ENCODE measurements around the gene HIRIP3. TPM values are rescaled to one million over a fixed set of nuclear protein-coding genes. Genes with fewer than 3 reads are reported as not detected.

HIRIP3 gene
- total and polyA plus RNA-seq, 2 of the 13 experiments (the other 11 are each of a cell fraction or from before 2014, with no cell fraction given) = 12.6 to 17.2 TPM

DNA sequence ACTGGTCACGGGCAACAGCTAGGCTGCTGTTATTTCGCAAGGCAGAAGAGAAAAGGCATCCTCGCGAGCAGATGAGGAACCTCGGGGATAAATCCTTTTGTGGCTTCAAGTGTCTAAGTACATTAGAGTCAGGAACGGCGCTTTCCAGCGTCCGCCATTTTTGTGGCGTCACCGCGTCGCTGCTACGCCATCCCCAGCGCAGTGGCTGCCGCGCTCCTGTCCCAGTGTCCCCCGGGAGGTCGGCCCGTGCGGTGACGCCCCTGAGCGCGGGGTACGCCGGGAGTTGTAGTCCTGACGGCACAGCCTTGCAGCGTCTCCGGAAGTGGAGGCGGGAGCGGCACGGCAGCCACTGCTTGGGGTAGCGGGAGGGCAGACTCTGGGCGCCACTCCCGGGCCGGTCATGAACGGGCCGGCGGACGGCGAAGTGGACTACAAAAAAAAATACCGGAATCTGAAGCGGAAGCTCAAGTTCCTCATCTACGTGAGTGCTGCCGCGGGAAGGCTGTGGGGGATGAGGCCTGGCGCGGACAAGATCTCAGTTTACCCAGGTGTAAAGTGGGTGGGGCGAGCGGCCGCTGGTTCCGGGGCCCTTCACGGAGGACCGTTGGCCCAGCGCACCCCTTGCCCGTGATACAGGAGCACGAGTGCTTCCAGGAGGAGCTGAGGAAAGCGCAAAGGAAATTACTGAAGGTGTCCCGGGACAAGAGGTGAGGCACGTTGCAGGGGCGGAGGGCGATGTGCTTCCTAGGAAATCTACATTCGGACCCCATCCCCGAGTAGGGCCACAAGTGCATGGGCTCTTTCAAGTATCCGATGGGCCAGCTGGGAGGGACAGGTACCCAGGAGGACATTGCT, 721 bp upstream of the HIRIP3 start, which contains the start of gene INO80E (continued):
- TF ChIP-seq, protein P1, sequence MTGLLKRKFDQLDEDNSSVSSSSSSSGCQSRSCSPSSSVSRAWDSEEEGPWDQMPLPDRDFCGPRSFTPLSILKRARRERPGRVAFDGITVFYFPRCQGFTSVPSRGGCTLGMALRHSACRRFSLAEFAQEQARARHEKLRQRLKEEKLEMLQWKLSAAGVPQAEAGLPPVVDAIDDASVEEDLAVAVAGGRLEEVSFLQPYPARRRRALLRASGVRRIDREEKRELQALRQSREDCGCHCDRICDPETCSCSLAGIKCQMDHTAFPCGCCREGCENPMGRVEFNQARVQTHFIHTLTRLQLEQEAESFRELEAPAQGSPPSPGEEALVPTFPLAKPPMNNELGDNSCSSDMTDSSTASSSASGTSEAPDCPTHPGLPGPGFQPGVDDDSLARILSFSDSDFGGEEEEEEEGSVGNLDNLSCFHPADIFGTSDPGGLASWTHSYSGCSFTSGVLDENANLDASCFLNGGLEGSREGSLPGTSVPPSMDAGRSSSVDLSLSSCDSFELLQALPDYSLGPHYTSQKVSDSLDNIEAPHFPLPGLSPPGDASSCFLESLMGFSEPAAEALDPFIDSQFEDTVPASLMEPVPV (CRISPR knock-in tag; IDR thresholded peaks at IDR 0.05) = peak; percentile 9; the same call in 1 of the 2 replicates
- TF ChIP-seq, protein P2, sequence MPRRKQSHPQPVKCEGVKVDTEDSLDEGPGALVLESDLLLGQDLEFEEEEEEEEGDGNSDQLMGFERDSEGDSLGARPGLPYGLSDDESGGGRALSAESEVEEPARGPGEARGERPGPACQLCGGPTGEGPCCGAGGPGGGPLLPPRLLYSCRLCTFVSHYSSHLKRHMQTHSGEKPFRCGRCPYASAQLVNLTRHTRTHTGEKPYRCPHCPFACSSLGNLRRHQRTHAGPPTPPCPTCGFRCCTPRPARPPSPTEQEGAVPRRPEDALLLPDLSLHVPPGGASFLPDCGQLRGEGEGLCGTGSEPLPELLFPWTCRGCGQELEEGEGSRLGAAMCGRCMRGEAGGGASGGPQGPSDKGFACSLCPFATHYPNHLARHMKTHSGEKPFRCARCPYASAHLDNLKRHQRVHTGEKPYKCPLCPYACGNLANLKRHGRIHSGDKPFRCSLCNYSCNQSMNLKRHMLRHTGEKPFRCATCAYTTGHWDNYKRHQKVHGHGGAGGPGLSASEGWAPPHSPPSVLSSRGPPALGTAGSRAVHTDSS (CRISPR knock-in tag; conservative IDR thresholded peaks at IDR 0.05) = 0 out of 2 replicates have a peak, but pooled peaks have one; percentile 41
- peak; percentile 98 for TF ChIP-seq YY1 (IDR thresholded peaks at IDR 0.05; ENCODE audit: insufficient read depth, insufficient replicate concordance, low read depth, low read length)
- TF ChIP-seq SALL2 (CRISPR knock-in tag; IDR thresholded peaks at IDR 0.05) = peak; percentile 95
- peak; percentile 84; the same call in 1 of the 2 replicates for TF ChIP-seq ZNF839 (CRISPR knock-in tag; IDR thresholded peaks at IDR 0.05; ENCODE audit: borderline replicate concordance)
- no peak for TF ChIP-seq PAF1 (CRISPR knock-in tag; IDR thresholded peaks at IDR 0.05)
- peak; percentile 51 for TF ChIP-seq HIVEP1 (CRISPR knock-in tag; IDR thresholded peaks at IDR 0.05)
- TF ChIP-seq TAF1 (CRISPR knock-in tag; IDR thresholded peaks at IDR 0.05) = peak; percentile 97
- no peak for TF ChIP-seq ZNF282 (IDR thresholded peaks at IDR 0.05; ENCODE audit: partially characterized antibody)
- peak; percentile 99 for TF ChIP-seq ZNF605 (CRISPR knock-in tag; IDR thresholded peaks at IDR 0.05)
- TF ChIP-seq, protein P3, sequence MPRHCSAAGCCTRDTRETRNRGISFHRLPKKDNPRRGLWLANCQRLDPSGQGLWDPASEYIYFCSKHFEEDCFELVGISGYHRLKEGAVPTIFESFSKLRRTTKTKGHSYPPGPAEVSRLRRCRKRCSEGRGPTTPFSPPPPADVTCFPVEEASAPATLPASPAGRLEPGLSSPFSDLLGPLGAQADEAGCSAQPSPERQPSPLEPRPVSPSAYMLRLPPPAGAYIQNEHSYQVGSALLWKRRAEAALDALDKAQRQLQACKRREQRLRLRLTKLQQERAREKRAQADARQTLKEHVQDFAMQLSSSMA (CRISPR knock-in tag; IDR thresholded peaks at IDR 0.05) = peak; percentile 90; the same call in 1 of the 2 replicates
- TF ChIP-seq ZNF17 (CRISPR knock-in tag; IDR thresholded peaks at IDR 0.05) = no peak
- TF ChIP-seq FOXO1 (CRISPR knock-in tag; IDR thresholded peaks at IDR 0.05) = peak; percentile 70
- peak; percentile 10; the same call in 1 of the 2 replicates for TF ChIP-seq ZNF644 (CRISPR knock-in tag; IDR thresholded peaks at IDR 0.05; ENCODE audit: low read depth)
- TF ChIP-seq, protein P4, sequence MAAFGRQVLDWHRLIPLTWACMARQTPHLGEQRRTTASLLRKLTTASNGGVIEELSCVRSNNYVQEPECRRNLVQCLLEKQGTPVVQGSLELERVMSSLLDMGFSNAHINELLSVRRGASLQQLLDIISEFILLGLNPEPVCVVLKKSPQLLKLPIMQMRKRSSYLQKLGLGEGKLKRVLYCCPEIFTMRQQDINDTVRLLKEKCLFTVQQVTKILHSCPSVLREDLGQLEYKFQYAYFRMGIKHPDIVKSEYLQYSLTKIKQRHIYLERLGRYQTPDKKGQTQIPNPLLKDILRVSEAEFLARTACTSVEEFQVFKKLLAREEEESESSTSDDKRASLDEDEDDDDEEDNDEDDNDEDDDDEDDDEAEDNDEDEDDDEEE (CRISPR knock-in tag; IDR thresholded peaks at IDR 0.05) = peak; percentile 51
- TF ChIP-seq AHR (CRISPR knock-in tag; IDR thresholded peaks at IDR 0.05) = 0 out of 2 replicates have a peak, but pooled peaks have one; percentile 7
- peak; percentile 93 for TF ChIP-seq ZFX (CRISPR knock-in tag; IDR thresholded peaks at IDR 0.05; ENCODE audit: low read depth)
- TF ChIP-seq, protein P5, sequence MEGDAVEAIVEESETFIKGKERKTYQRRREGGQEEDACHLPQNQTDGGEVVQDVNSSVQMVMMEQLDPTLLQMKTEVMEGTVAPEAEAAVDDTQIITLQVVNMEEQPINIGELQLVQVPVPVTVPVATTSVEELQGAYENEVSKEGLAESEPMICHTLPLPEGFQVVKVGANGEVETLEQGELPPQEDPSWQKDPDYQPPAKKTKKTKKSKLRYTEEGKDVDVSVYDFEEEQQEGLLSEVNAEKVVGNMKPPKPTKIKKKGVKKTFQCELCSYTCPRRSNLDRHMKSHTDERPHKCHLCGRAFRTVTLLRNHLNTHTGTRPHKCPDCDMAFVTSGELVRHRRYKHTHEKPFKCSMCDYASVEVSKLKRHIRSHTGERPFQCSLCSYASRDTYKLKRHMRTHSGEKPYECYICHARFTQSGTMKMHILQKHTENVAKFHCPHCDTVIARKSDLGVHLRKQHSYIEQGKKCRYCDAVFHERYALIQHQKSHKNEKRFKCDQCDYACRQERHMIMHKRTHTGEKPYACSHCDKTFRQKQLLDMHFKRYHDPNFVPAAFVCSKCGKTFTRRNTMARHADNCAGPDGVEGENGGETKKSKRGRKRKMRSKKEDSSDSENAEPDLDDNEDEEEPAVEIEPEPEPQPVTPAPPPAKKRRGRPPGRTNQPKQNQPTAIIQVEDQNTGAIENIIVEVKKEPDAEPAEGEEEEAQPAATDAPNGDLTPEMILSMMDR (CRISPR knock-in tag; IDR thresholded peaks at IDR 0.05) = peak; percentile 45; the same call in 1 of the 2 replicates
- TF ChIP-seq AGO1 (IDR thresholded peaks at IDR 0.05; ENCODE audit: low read depth, low read length, poor library complexity, severe bottlenecking) = peak; percentile 85
- peak; percentile 99 for TF ChIP-seq ETV5 (CRISPR knock-in tag; IDR thresholded peaks at IDR 0.05; ENCODE audit: borderline replicate concordance)
- 0 out of 2 replicates have a peak, but pooled peaks have one; percentile 4 for TF ChIP-seq CHCHD3 (CRISPR knock-in tag; IDR thresholded peaks at IDR 0.05)
- TF ChIP-seq ZNF674 (CRISPR knock-in tag; IDR thresholded peaks at IDR 0.05; ENCODE audit: low read depth) = no peak
- TF ChIP-seq DNMT1 (CRISPR knock-in tag; IDR thresholded peaks at IDR 0.05) = no peak

Measured in HepG2 (cell line).